Osteocyte (in vitro differentiated cells): ENCODE data around the gene TMEM37. TPM values are rescaled to one million over a fixed set of nuclear protein-coding genes. Genes with fewer than 3 reads are reported as not detected.

Source experiments
- DNase-seq: peaks from one replicate; pipeline ENCODE4 v3.0.0; 2021; ENCODE audit warnings: mixed read lengths; ENCODE audit not compliant: unreplicated experiment; ENCODE audit errors: extremely low spot score
- H3K27ac Mint-ChIP-seq: one replicate; pipeline ENCODE4 v1.8.0; 2021; ENCODE audit warnings: mild to moderate bottlenecking, mixed read lengths; ENCODE audit not compliant: unreplicated experiment
- H3K27me3 Mint-ChIP-seq: one replicate; pipeline ENCODE4 v1.8.0; 2021; ENCODE audit warnings: mixed read lengths; ENCODE audit not compliant: unreplicated experiment
- H3K36me3 Mint-ChIP-seq: one replicate; pipeline ENCODE4 v1.8.0; 2021; ENCODE audit warnings: mixed read lengths; ENCODE audit not compliant: unreplicated experiment
- H3K4me1 Mint-ChIP-seq: one replicate; pipeline ENCODE4 v1.8.0; 2021; ENCODE audit warnings: mixed read lengths; ENCODE audit not compliant: unreplicated experiment
- H3K4me3 Mint-ChIP-seq: one replicate; pipeline ENCODE4 v1.8.0; 2021; ENCODE audit warnings: mild to moderate bottlenecking, moderate library complexity, mixed read lengths; ENCODE audit not compliant: unreplicated experiment
- H3K9me3 Mint-ChIP-seq: one replicate; pipeline ENCODE4 v1.8.0; 2021; ENCODE audit warnings: mixed read lengths; ENCODE audit not compliant: unreplicated experiment
- CTCF ChIP-seq: fragments of 200-600 bp; sonication (generic); IDR thresholded peaks from 2 replicates; pipeline ENCODE4 v1.5.0; 2021; ENCODE audit warnings: antibody characterized with exemption, mild to moderate bottlenecking, moderate library complexity
- total RNA-seq: library from RNA; stranded (reverse); gene quantifications from 2 replicates; pipeline ENCODE4 v1.2.1, GENCODE V29; 2021

The TMEM37 gene
- total RNA-seq, 1 donor from 2014 or later, result 0.40 TPM

- no peak for DNase-seq
- H3K27ac Mint-ChIP-seq, result no peak overlapping the region
- no peaks in the 10 kb centered on the region for H3K9me3 Mint-ChIP-seq
- H3K36me3 Mint-ChIP-seq, result no peaks in the 10 kb centered on the region
- no peaks in the 10 kb centered on the region for H3K4me1 Mint-ChIP-seq
- no peak for TF ChIP-seq CTCF
- H3K4me3 Mint-ChIP-seq, result no peak overlapping the region
- peaks cover 61% of the 10 kb centered on the region for H3K27me3 Mint-ChIP-seq
These were observed 7.2 kb downstream of the TMEM37 start for GRCh38 chr2:119438726-119439284.

- no peaks in the 10 kb centered on the region for H3K36me3 Mint-ChIP-seq
- H3K4me1 Mint-ChIP-seq, result no peaks in the 10 kb centered on the region
- DNase-seq, result no peak
- peaks cover 51% of the 10 kb centered on the region for H3K27me3 Mint-ChIP-seq
- H3K9me3 Mint-ChIP-seq, result no peaks in the 10 kb centered on the region
- H3K27ac Mint-ChIP-seq, result no peak overlapping the region
- TF ChIP-seq CTCF, result no peak
- no peak overlapping the region for H3K4me3 Mint-ChIP-seq
These were observed 8.2 kb downstream of the TMEM37 start for GRCh38 chr2:119439574-119440500.

- Mint-ChIP-seq H3K9me3 (no peaks in the 10 kb centered on the region), H3K27ac (no peak overlapping the region), H3K4me1 (no peaks in the 10 kb centered on the region), H3K36me3 (no peaks in the 10 kb centered on the region), H3K4me3 (no peak overlapping the region), H3K27me3 (peaks cover 47% of the 10 kb centered on the region)
- no peak for DNase-seq
- TF ChIP-seq CTCF, result no peak
These were observed 8.8 kb downstream of the TMEM37 start for GRCh38 chr2:119440501-119440870.

GRCh38 chr2:119440873-119441272 lies 9.2 kb downstream of the TMEM37 start:
- H3K9me3 Mint-ChIP-seq, result no peaks in the 10 kb centered on the region
- no peak overlapping the region for H3K27ac Mint-ChIP-seq
- peaks cover 47% of the 10 kb centered on the region for H3K27me3 Mint-ChIP-seq
- no peaks in the 10 kb centered on the region for H3K4me1 Mint-ChIP-seq
- no peaks in the 10 kb centered on the region for H3K36me3 Mint-ChIP-seq
- no peak overlapping the region for H3K4me3 Mint-ChIP-seq
- no peak for TF ChIP-seq CTCF
- no peak for DNase-seq
